Mesodermal cell (in vitro differentiated cells): ENCODE measurements around the gene USP20.

Experiments
- H3K27ac ChIP-seq: 2 replicates; pipeline ENCODE4 v1.7.0; 2013; ENCODE audit warnings: mild to moderate bottlenecking, low read depth, low read length, moderate library complexity; ENCODE audit not compliant: severe bottlenecking
- H3K36me3 ChIP-seq: 2 replicates; pipeline ENCODE4 v1.7.1; 2013; ENCODE audit warnings: mild to moderate bottlenecking, low read length, moderate library complexity; ENCODE audit not compliant: control insufficient read depth, insufficient read depth
- H3K4me1 ChIP-seq: one replicate; pipeline ENCODE4 v1.7.1; 2013; ENCODE audit warnings: mild to moderate bottlenecking, low read length; ENCODE audit not compliant: insufficient read depth, control insufficient read depth, poor library complexity, severe bottlenecking
- H3K4me3 ChIP-seq: 2 replicates; pipeline ENCODE4 v1.7.0; 2013; ENCODE audit warnings: low read length, control low read depth, mild to moderate bottlenecking; ENCODE audit not compliant: insufficient read depth, poor library complexity, severe bottlenecking; ENCODE audit errors: extremely low read depth
- H3K9me3 ChIP-seq: 2 replicates; pipeline ENCODE4 v1.7.1; 2013; ENCODE audit warnings: mild to moderate bottlenecking, low read length, moderate library complexity; ENCODE audit not compliant: control insufficient read depth
- WGBS, 2 experiments: methylation state at CpG; one replicate each; pipeline ENCODE4 v1.1.5; 2013; ENCODE audit warnings: missing lambda C conversion rate in 2 of 2; ENCODE audit not compliant: insufficient coverage in 2 of 2; 5-methylcytosine and 5-hydroxymethylcytosine counted together

Gene USP20

DNA sequence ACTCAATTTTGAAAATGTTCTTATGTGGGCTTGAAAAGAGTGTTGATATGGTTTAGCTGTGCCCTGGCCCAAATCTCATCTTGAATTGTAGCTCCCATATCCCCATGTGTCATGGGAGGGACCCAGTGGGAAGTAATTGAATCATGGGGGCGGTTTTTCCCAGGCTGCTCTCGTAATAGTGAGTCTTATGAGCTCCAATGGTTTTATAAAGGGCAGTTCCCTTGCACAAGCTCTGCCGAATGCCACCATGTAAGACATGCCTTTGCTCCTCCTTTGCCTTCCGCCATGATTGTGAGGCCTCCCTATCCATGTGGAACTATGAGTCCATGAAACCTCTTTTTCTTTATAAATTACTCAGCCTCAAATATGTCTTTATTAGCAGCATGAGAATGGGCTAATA is 71.0 kb downstream of the USP20 start:
- Histone ChIP-seq H3K9me3 (no peaks in the 10 kb centered on the region), H3K4me3 (no peak overlapping the region), H3K36me3 (peaks cover 77% of the 10 kb centered on the region), H3K4me1 (peaks cover 2% of the 10 kb centered on the region), H3K27ac (no peak overlapping the region)
- WGBS, 2 experiments = 94 to 98% methylated on average over 4 of the region's 4 CpGs

DNA sequence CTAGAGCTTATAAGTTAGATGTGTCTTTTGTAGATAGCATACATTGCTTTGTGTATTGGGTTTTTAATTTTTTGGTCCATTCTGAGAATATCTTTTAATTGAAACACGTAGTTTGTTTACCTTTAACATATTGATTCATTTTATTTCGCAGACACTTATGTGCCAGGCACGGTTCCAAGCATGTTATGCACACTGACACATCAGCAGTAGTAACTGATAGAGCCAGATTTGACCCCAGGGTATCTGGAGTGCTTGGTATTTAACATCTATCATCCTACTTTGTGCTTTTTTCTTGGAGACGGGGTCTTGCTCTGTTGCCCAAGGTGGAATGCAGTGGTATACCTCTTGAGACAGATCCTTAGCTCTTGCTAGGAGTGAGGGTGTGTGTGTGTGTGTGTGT is 71.9 kb downstream of the USP20 start:
- 100% methylated on average over 1 to 2 of the region's 4 CpGs for WGBS, 2 experiments
- Histone ChIP-seq H3K9me3 (no peaks in the 10 kb centered on the region), H3K4me1 (peaks cover 2% of the 10 kb centered on the region), H3K4me3 (no peak overlapping the region), H3K27ac (no peak overlapping the region), H3K36me3 (peaks cover 76% of the 10 kb centered on the region)

DNA sequence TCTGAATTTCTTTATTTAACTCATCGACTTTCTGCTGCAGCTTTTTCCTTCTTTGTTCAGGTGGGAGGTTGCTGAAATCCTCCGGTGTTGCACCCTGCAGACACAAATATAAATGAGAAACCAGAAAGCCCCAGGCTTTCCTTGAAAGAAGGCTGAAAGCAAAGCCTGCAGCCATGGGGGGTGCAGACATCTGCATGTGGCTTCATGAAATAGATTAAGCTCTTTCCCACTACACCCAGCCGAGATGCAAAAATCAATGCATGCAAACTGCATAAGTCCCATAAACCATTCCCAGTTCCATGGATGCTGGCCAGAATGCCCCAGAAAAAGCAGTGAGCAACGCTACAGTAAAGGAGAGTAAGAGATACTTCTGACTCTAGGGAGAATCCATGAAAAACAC is 73.6 kb downstream of the USP20 start:
- Histone ChIP-seq H3K9me3 (no peaks in the 10 kb centered on the region), H3K4me3 (no peak overlapping the region), H3K36me3 (peaks cover 65% of the 10 kb centered on the region), H3K27ac (no peak overlapping the region), H3K4me1 (peaks cover 2% of the 10 kb centered on the region)
- 60 to 73% methylated on average over 1 to 2 of the region's 4 CpGs for whole genome bisulfite sequencing, 2 experiments

DNA sequence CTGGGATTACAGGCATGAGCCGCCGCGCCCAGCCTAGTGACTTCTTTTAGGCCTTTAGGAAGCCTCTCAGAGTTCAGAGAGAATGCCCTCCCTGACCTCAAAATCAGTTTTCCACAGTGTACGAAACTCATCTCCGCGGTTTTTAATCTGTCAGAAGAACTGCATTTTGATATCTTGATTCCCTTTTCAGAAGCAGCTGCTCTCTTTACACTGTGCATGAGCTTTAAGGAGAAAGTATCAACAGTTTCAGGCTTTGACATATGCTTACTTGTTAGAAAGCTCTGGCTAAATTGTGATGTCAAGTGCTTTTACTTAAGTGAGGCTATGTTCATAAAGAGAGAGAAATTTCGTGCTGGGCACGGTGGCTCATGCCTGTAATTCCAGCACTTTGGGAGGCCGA is 74.6 kb downstream of the USP20 start:
- 93 to 98% methylated on average over 9 of the region's 9 CpGs for whole genome bisulfite sequencing, 2 experiments

DNA sequence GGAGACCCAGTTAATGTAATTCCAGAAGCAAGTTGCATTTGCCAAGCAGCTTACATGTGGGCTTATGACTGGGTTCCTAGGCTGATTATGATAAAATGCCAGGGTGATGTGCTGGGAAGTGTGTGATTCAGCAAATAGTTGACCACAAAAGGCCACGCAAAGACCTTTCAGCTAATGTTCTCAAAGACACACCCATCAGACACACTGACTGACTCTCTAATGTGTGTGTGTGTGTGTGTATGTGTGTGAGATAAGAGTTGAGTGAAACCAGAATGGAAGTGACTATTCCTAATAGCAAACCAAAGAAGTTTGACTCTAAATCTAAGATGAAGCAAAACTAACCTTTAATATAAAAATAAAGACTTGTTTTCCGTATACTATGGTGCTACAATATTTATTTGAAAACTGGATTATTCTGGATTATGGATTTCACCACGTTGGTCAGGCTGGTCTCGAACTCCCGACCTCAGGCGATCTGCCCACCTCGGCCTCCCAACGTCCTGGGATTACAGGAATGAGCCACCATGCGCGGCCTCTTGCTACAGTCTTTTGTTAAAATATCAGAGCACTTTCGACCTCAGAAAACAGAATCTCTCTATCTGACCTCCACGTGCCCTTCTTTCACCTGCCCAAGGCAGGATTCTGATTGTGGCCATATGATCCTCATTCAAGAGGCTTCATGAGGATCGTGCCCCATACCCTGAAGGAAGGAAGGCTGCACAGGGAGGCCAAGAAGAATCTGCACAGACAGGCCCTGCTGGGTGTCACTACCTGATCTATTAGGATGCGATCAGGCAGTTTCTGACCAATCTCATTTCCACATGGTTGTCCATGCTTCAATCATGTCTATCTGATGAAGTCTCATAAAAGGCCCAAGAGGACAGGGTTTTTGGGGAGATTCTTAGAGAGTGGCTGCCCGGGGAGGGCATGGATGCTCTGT is 75.6 kb downstream of the USP20 start:
- Histone ChIP-seq H3K4me3 (no peak overlapping the region), H3K36me3 (peaks cover 57% of the 10 kb centered on the region), H3K4me1 (peaks cover 2% of the 10 kb centered on the region), H3K27ac (no peak overlapping the region), H3K9me3 (no peaks in the 10 kb centered on the region)
- WGBS, 2 experiments = 89 to 97% methylated on average over 9 to 11 of the region's 15 CpGs

More for the DNA sequence above, 74.6 kb downstream of the USP20 start:
- H3K27ac ChIP-seq = no peak overlapping the region
- no peak overlapping the region for H3K4me3 ChIP-seq
- no peaks in the 10 kb centered on the region for H3K9me3 ChIP-seq
- H3K4me1 ChIP-seq = peaks cover 2% of the 10 kb centered on the region
- H3K36me3 ChIP-seq = peaks cover 58% of the 10 kb centered on the region

DNA sequence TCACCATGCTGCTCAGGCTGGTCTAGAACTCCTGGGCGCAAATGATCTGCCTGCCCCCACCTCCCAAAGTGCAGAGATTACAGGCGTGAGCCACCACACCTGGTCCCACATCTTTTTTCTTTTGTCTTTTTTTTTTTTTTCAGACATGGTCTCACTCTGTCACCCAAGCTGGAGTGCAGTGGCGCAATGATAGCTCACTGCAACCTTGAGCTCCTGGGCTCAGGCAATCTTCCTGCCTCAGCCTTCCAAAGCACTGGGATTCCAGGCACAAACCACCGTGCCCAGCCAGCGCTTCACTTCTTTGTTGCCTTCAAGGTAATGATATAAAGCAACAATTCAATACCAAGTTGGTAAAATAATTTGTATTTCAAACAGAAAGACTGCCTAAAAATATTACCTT is 78.8 kb downstream of the USP20 start:
- H3K9me3 ChIP-seq = no peaks in the 10 kb centered on the region
- peaks cover 2% of the 10 kb centered on the region for H3K4me1 ChIP-seq
- H3K27ac ChIP-seq = no peak overlapping the region
- H3K36me3 ChIP-seq = peaks cover 53% of the 10 kb centered on the region
- H3K4me3 ChIP-seq = no peak overlapping the region
- WGBS, 2 experiments = 66 to 93% methylated on average over 3 of the region's 5 CpGs

DNA sequence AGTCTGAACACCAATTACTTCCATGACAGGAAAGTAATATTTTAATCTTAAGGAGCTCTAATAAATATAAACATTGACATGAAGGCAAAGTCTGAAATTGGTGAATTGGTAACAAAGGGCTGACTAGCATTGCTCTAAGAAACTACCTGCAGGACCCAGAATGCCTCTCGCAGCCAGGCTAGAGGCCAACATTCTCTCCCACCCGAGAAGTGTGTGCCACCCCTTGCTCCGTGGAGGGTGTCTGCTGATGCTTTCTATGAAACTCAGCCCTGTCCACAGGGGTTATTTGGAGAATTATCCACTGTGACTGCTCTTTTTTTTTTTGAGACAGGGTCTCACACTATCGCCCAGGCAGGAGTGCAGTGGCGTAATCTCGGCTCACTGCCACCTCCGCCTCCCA is 81.4 kb downstream of the USP20 start:
- Histone ChIP-seq H3K4me3 (no peak overlapping the region), H3K4me1 (no peaks in the 10 kb centered on the region), H3K36me3 (peaks cover 50% of the 10 kb centered on the region), H3K9me3 (no peaks in the 10 kb centered on the region), H3K27ac (no peak overlapping the region)
- 94 to 98% methylated on average over 7 of the region's 7 CpGs for WGBS, 2 experiments

DNA sequence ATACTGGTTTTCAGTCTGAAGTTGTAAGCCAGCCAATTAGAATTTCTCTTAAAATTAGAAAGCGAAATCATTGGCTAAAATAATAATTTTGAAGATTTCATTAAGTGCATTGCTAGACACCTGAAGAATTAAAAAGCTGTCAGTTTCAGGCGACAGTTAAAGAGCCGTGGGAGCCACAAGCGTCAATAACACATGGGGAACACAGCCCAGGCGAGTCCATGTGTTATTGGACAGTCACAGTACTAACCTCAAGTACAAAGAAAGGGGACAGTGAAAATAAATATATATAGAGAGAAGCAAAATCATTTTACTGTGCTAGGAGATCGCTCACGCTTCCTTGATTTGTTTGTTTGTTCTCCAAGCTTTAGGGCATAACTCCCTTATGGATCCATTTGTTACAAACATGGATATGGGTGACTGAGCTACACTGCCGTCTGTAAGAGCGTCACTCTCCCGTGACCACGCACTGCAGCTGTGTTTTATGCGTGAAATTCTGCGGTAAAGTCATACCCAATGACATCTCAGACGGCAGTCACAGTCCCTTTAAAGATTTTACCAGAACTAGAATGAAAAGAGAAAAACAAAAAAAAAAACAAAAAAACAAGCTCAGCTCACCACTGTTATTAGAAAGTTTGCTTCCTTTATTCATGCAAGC is 83.2 kb downstream of the USP20 start:
- H3K4me3 ChIP-seq = no peak overlapping the region
- H3K27ac ChIP-seq = no peak overlapping the region
- no peaks in the 10 kb centered on the region for H3K4me1 ChIP-seq
- peaks cover 63% of the 10 kb centered on the region for H3K36me3 ChIP-seq
- WGBS, 2 experiments = 94 to 95% methylated on average over 10 of the region's 14 CpGs
- no peaks in the 10 kb centered on the region for H3K9me3 ChIP-seq

DNA sequence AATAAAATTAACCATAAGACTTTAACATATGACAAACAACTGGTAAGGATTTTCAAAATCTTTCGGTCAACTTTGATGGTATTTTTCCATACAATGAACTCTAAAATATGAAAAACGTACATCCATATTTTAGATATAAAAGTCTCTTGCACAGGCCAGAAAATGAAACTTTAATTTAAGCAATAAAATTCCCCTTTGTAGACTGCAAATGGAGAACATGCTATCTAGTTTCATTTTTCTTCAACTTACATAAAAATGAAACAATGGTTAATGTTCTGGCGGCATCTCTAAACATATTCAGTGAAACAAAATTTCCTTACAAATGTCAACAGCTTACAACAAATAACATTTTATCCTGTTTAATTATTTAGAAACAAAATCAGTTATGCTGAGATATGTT is 84.0 kb downstream of the USP20 start:
- H3K27ac ChIP-seq = no peak overlapping the region
- no peak overlapping the region for H3K4me3 ChIP-seq
- H3K4me1 ChIP-seq = no peaks in the 10 kb centered on the region
- WGBS, 2 experiments = no CpG with 5 or more reads among the region's 3 CpGs
- peaks cover 68% of the 10 kb centered on the region for H3K36me3 ChIP-seq
- no peaks in the 10 kb centered on the region for H3K9me3 ChIP-seq

DNA sequence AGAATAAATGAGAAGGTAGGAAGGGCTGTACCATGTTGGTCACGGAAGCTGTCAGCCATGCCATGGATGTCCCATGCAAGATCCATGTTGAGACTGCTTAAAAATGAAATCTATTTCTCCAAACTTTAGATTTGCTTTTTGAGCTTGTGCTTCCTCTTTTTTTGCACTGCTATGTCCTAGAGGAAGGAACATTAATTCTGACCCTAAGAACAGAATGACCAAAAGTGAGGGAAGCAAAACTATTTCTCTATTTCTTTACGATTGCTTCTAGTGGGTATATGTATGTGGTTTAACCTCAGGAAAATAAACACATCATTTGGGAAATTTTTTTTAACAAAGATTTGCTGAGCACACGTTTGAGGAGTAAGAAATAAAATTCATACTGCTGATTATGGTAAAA is 84.6 kb downstream of the USP20 start:
- H3K27ac ChIP-seq = no peak overlapping the region
- 100% methylated on average over 1 of the region's 3 CpGs for WGBS, 2 experiments

DNA sequence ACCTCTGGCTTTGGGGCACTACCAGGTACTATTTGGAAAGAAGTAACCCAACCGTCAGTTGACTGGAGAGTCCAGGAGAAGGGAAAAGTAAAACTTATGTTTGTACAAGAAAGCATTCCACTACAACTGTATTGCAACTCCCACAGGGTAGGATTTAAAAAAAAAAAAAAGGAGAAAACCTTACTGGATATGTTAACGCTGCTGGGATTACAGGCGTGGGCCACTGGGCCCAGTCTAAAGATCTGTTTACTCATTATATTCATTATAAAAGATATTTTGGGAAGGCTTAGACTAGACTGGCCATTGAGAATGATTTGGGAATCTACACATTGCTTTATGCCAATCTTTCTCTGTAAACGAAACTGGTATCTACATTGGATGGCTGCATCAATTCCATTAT is 86.6 kb downstream of the USP20 start:
- H3K27ac ChIP-seq = no peak overlapping the region
- no peaks in the 10 kb centered on the region for H3K4me1 ChIP-seq
- H3K9me3 ChIP-seq = no peaks in the 10 kb centered on the region
- WGBS, 2 experiments = 88 to 100% methylated on average over 1 of the region's 4 CpGs
- H3K4me3 ChIP-seq = no peak overlapping the region
- H3K36me3 ChIP-seq = peaks cover 76% of the 10 kb centered on the region

More for the DNA sequence above, 84.6 kb downstream of the USP20 start:
- Histone ChIP-seq H3K4me1 (no peaks in the 10 kb centered on the region), H3K4me3 (no peak overlapping the region), H3K9me3 (no peaks in the 10 kb centered on the region), H3K36me3 (peaks cover 73% of the 10 kb centered on the region)
